ENCODE results near the gene CDK5RAP2.

The CDK5RAP2 gene

DNA sequence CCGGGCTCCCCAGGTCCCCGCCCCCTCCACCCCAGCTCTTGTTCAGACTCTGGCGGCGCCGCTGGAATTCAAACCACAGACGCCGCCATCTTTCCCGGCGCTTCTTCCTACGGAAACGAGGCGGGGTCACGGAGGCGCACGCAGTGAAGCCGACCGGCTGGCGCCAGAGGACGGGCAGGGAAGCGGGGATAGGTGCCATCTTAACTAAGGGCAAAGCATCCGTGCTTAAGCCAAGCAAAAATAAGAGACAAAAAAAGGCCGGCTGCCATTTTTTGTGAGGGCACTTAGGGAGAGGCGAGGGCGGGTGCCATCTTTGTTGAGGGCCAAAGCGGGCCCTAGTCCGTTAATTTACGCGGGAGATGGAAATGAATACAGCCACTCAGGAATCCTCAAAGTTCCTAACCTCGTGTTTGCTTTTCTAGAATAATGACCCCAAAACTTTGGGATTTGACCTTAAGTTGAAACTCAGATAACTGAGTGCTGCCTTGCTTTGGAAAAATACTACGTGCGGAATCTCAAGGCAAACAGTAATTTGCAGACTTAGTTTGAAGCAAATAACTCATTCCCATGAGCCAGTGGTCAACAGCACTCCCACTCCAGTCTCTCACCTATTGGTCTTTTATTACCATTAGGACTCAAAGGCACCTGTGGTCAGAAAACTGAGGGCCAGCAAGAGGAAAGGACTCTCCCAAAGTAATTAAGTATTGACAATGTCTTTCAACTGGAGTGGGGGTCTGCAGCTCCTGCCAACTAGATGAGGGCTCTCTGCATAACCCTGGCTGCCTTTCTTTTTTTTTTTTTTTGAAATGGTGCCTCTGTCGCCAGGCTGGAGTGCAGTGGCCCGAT, at the start of gene CDK5RAP2:
CDK5RAP2 (minus strand) TSS at position 117 of the 846 bp plus-strand sequence. CDS start 189 bp downstream, outside the sequence.
- DNase-seq (ENCODE audit: low spot score): peak; percentile 96

DNA sequence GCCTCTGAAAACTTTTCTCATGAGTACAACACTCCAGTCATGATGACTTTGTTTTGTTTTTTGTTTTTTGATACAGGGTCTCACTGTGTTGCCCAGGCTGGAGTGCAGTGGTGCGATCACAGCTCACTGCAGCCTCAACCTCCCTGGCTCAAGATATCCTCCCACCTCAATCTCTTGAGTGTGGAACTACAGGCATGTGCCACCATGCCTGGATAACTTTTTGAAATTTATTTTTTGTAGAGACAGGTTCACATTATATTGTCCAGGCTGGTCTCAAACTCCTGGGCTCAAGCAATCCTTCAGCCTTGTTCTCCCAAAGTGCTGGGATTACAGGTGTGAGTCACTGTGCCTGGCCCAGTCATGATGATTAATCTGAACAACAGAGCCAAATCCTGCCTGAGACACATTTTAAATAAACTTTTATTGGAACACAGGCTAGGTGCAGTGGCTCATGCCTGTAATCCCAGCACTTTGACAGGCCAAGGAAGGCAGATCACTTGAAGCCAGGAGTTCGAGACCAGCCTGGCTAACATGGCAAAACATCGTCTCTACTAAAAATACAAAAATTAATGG, 49.0 kb upstream of the CDK5RAP2 start:
- DNase-seq (ENCODE audit: low spot score): peak; percentile 13

- DNase-seq (ENCODE audit: low spot score): no peak
Measured at GRCh38 chr9:120628207-120628924, 48.4 kb upstream of the CDK5RAP2 start.

GRCh38 chr9:120627073-120627472, 47.1 kb upstream of the CDK5RAP2 start:
- DNase-seq (ENCODE audit: low spot score): no peak

DNA sequence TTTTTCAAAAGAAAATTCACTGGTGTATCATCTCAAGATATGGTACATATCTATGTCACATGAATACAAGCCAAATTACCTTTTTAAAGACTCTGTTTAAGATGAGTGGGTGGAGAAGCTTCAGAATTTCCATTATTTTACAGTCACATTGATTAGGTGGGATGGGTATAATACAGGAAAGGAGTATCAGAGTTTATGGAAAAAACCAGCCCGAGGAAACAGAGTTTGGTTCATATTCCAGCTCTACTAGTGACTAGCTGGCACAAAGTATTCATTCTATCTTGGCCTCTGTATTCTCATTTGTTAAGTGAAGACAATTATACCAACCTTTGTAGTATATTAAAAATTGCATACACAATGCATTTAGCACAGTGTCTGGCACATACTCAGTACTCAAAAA, 46.5 kb upstream of the CDK5RAP2 start:
- no peak for DNase-seq (ENCODE audit: low spot score)

DNA sequence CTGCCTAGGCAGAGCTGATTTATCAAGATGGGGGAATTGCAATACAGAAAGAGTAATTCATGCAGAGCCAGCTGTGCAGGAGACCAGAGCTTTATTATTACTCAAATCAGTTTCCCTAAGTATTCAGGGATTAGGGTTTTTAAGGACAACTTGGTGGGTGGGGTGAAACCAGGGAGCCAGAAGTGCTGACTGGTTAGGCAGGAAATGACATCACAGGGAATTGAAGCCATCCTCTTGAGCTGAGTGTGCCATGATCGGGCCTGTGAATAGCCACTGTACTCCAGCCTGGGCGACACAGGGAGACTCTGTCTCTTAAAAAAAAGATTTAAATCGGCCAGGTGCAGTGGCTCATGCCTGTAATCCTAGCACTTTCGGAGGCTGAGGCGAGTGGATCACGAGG, 45.3 kb upstream of the CDK5RAP2 start:
- no peak for DNase-seq (ENCODE audit: low spot score)

- no peak for DNase-seq (ENCODE audit: low spot score)
Measured at GRCh38 chr9:120622790-120623189, 42.8 kb upstream of the CDK5RAP2 start.

DNA sequence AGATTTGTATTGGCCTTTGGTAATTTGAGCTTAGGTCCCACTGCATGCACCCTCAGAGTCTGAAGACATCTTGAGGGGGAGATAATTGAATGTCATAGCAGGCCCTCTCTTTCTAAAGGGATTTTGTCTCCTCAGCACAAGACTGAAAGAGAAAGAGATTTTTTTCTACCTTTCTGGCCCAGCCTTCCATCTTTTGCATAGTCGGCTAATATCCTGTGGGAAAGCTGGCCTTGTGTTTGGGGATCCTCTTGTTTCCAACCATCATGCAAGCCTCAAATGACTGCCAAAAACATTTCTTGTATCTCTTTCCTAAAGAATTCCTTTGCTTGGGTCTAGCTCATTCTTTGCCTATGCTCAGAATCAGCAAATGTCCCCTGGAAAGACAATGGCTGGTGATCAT, 42.0 kb upstream of the CDK5RAP2 start:
- DNase-seq (ENCODE audit: low spot score): no peak

GRCh38 chr9:120619751-120620655, 40.0 kb upstream of the CDK5RAP2 start:
- peak; percentile 68 for DNase-seq (ENCODE audit: low spot score)

DNA sequence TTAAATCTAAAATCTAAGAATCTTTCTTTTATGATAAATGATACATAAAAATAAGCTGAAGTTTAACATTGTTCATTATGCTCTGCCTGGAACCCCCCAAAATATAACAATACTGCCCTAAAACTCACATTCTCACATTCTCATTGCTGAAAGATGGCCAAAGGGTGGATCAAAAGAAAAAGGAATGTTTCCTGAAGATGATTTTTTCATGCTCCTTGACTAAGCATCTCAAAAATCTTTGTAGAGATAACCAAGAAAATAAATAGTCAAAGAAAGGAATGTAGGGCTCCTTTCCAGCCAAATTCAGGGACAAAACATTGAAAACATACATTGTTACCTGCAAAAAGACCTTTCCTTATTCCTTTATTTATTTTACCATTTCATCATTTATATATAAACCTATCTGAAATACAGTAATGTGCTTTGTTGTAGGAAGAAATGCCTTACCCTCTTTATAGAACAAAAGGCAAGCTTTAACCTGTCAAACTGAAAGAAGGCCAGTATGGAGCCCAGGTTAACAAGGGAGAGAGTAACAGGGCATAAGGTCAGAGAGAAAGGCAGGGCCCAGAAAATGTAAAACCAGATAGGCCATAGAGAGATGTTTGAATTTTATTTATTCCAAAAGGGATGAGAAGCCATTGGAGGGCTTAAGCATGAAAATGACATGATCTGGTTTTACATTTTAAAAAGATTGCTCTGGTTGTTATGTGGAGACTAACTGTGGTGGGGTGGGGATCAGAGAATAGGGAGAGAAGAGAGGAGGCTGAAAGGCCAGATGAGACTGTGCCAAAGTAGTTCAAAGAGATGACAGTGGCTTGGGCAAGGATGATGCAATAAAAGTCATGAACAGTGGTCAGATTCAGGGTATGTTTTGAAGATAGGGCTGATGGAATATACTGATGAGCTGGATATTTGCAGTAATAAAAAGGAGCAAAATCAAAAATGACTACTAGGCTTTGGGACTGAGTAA, 37.3 kb upstream of the CDK5RAP2 start:
- DNase-seq (ENCODE audit: low spot score): peak; percentile 50

- no peak for DNase-seq (ENCODE audit: low spot score)
Measured at GRCh38 chr9:120612218-120612617, 32.3 kb upstream of the CDK5RAP2 start.

DNA sequence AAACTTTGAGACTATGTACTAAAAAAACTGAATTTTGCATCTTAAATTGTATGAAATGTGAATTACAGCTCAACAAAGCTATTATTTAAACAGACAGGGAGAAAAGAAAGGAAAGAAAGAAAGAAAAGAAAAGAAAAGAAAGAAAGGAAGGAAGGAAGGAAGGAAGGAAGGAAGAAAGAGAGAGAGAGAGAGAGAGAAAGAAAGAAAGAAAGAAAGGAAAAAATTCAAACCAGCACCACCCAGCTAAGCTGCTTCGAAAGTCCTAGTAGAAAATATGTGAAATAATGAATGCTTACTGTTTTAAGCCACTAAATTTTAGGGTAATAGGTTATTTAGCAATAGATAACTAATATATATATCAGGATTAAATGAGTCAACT, 31.7 kb upstream of the CDK5RAP2 start:
- no peak for DNase-seq (ENCODE audit: low spot score)

GRCh38 chr9:120610975-120611689, 31.2 kb upstream of the CDK5RAP2 start:
- no peak for DNase-seq (ENCODE audit: low spot score)

DNA sequence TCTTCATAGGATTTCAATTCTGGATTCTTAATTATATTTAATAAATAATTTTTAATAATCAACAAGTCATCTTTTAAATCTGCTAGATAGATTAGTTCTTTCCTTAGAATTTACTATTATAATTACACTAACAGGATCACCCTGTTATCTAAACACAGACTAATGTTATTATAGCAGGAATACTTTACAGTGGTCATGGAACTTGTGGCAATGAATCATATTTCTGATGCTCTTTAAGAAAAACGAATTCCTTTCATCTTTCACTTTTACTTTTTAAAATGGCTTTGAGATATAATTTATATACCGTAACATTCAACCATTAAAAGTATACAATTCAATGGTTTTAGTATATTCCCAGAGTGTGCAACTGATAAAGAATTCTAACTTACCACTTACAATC, 29.7 kb upstream of the CDK5RAP2 start:
- no peak for DNase-seq (ENCODE audit: low spot score)

DNA sequence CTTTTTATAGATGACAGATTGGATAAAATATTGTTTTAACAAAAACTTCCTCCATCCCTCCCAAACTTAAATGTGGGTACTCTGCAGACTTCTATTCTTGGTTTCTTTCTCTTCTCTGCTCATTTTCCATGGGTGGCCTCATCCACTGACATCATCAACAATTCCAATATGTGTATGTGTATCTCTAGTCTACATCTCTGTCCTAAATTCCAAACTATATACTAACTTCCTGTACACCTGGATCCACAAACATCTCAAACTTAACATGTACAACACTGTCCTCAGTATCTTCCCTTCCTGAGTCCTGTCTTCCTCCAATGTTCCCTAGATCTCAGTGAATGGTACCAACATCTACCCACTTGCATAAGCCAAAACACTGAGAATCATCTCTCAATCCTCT, 28.5 kb upstream of the CDK5RAP2 start:
- DNase-seq (ENCODE audit: low spot score): no peak

DNA sequence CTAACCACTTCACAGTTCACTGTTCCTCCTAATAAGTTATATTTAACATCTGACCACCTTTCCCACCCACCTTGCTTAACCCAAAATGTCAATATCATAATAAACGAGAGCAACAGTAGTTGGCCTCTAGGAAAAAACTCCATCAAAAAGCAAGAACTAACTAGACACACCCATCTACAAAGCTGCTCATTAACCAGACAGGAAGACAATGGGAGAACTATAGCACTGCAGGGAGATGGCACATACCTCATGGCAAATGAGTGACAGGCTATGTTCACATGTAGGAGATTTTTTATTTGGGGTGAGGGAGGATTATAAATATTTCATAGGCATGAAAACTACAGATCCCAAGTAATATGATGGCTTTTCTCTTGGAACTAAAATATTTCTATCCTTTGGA, 23.6 kb upstream of the CDK5RAP2 start:
- no peak for DNase-seq (ENCODE audit: low spot score)

GRCh38 chr9:120603010-120603409, 23.0 kb upstream of the CDK5RAP2 start:
- no peak for DNase-seq (ENCODE audit: low spot score)

- no peak for DNase-seq (ENCODE audit: low spot score)
Measured at GRCh38 chr9:120593955-120594277, 13.9 kb upstream of the CDK5RAP2 start.

DNA sequence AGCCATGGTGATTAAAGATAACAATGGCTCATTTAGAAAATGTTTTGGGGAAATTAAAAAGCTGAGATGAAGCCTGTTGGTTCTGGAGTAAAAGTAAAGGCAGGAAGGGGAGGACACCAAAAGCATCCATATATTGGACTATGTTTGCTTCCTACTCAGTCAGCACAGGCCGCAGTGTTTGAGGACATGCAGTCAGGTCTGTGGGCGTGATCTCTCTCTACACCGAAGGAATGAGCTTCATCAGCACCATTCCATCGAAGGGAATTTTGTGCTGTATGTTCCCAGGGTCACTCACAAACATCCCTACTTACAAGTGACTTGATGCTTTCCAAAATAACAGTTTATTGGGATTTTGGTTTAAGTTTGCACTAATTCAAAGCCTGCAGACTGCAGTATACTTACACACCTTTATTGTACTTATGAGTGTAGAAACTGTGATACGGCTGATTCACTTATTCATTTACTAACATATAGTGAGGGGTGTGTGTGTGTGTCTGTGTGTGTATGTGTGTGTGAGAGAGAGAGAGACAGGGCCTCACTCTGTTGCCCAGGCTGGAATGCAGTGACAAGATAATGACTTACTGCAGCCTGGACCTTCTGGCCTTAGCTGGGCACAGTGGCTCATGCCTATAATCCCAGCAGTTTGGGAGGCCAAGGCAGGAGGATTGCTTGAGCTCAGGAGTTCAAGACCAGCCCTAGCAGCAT, 13.4 kb upstream of the CDK5RAP2 start:
- DNase-seq (ENCODE audit: low spot score): no peak

DNA sequence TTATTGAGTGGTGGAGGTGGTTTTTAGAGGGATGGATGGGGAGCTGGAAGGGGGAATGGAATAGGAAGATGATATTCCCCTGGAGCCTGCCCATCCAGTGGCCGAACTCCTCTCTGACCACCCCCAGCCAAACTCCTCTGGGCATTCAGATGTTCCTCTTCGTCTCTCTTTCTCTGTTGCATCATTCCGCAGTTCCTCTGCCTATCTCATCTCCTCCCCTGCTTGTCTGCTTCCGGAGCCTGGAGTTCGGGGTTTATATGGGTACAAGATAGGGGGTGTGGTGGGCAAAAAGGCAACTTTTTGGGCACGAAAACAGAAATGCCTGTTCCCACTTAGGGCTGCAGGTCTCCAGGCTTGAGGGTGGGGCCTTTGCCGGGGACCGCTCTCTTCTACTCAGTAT, 12.2 kb upstream of the CDK5RAP2 start:
- no peak for DNase-seq (ENCODE audit: low spot score)
